Activated naive CD4-positive, alpha-beta T cell treated with anti-CD3 and anti-CD28 coated beads, Interleukin-2, amount 10 ng/mL, durations not matched to agents 7 days and 5 days (primary cell): ENCODE measurements around the gene ITGAV.
"Not testable (repeated sequence)": the region's sequence is repeated elsewhere in the genome, so short reads cannot be mapped to it uniquely, and the experiment has no call there.

Experiments
- CTCF ChIA-PET: fragments of 350-600 bp; sonication (Branson Sonifier 250); formaldehyde crosslinking; loops from one replicate; lab custom pipeline; 2021; ENCODE audit warnings: antibody characterized with exemption; lab: Charles Lee
- DNase-seq: peaks from one replicate; pipeline ENCODE4 v3.0.0-alpha.2; 2020
- H3K27ac Mint-ChIP-seq: one replicate; pipeline ENCODE4 v1.8.0; 2021; ENCODE audit warnings: mild to moderate bottlenecking, moderate library complexity, mixed read lengths
- H3K27me3 Mint-ChIP-seq: one replicate; pipeline ENCODE4 v1.8.0; 2021; ENCODE audit warnings: mild to moderate bottlenecking, mixed read lengths
- H3K36me3 Mint-ChIP-seq: one replicate; pipeline ENCODE4 v1.8.0; 2021; ENCODE audit warnings: mixed read lengths
- H3K4me1 Mint-ChIP-seq: one replicate; pipeline ENCODE4 v1.8.0; 2021; ENCODE audit warnings: mixed read lengths
- H3K4me3 Mint-ChIP-seq: one replicate; pipeline ENCODE4 v1.8.0; 2021; ENCODE audit warnings: mild to moderate bottlenecking, moderate library complexity, mixed read lengths
- H3K9me3 Mint-ChIP-seq: one replicate; pipeline ENCODE4 v1.8.0; 2021; ENCODE audit warnings: mixed read lengths

The ITGAV gene

DNA sequence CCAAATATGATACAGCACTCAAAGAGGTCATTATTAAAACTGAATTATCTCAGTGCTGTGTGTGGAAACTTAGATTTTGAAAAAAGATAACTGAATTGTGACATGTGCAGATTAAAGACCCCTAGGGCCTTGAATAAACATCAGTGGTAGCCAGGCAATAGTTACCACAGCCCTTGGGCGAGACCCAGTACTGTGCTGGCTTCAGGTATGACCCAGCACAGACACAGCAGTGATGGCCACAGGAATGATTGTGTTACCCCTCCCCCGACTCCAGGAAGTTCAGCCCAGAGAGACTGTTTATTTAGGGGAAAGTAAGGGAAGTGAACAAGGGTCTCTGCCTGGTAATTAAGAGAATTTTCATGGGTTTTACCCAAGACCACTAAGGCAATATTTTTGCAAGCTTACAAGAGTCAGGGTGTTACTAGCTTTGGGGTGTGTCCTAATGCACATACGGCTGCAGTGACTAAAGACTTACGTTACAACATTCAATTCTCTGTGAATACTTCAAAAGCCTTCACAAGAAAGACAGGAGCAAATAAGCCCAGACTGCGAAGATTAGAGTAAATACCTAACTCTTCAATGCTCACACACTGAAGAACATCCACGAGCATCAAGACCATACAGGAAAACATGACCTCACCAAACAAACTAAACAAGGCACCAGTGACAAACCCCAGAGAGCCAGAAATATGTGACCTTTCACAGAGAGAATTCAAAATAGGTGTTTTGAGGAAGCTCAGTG is 28.2 kb upstream of the ITGAV start:
- no peak for DNase-seq
- H3K4me3 Mint-ChIP-seq, result no peak overlapping the region
- no peaks in the 10 kb centered on the region for H3K36me3 Mint-ChIP-seq
- H3K9me3 Mint-ChIP-seq, result no peaks in the 10 kb centered on the region
- CTCF ChIA-PET, result no interaction called here
- no peak overlapping the region for H3K27ac Mint-ChIP-seq
- H3K4me1 Mint-ChIP-seq, result no peaks in the 10 kb centered on the region
- peaks cover 4% of the 10 kb centered on the region for H3K27me3 Mint-ChIP-seq

- CTCF ChIA-PET, result no interaction called here
- no peak for DNase-seq
- Mint-ChIP-seq H3K9me3 (no peaks in the 10 kb centered on the region), H3K4me3 (no peak overlapping the region), H3K27ac (no peak overlapping the region), H3K27me3 (peaks cover 4% of the 10 kb centered on the region), H3K4me1 (no peaks in the 10 kb centered on the region), H3K36me3 (no peaks in the 10 kb centered on the region)
Measured at GRCh38 chr2:186562209-186562578, 27.7 kb upstream of the ITGAV start.

DNA sequence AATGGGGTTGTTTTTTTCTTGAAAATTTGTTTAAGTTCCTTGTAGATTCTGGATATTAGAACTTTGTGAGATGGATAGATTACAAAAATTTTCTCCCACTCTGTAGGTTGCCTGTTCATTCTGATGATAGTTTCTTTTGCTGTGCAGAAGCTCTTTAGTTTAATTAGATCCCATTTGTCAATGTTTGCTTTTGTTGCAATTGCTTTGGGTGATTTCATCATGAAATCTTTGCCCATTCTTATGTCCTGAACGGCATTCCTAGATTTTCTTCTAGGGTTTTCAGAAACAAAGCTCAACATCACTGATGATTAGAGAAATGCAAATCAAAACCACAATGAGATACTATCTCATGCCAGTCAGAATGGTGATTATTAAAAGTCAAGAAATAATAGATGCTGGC is 21.3 kb upstream of the ITGAV start:
- H3K27ac Mint-ChIP-seq, H3K4me1 Mint-ChIP-seq, H3K4me3 Mint-ChIP-seq, H3K9me3 Mint-ChIP-seq, DNase-seq, H3K27me3 Mint-ChIP-seq, CTCF ChIA-PET, H3K36me3 Mint-ChIP-seq: not testable (repeated sequence)

GRCh38 chr2:186569127-186569526 is 20.7 kb upstream of the ITGAV start:
- CTCF ChIA-PET, result not testable (repeated sequence)

GRCh38 chr2:186569897-186570296 is 20.0 kb upstream of the ITGAV start:
- Mint-ChIP-seq H3K4me1 (no peaks in the 10 kb centered on the region), H3K27ac (no peak overlapping the region), H3K36me3 (no peaks in the 10 kb centered on the region), H3K4me3 (no peak overlapping the region), H3K27me3 (peaks cover 2% of the 10 kb centered on the region), H3K9me3 (no peaks in the 10 kb centered on the region)
- no peak for DNase-seq
- CTCF ChIA-PET, result no interaction called here

More at GRCh38 chr2:186569127-186569526, 20.7 kb upstream of the ITGAV start:
- not testable (repeated sequence) for H3K27me3 Mint-ChIP-seq, DNase-seq, H3K4me1 Mint-ChIP-seq, H3K27ac Mint-ChIP-seq, H3K4me3 Mint-ChIP-seq, H3K9me3 Mint-ChIP-seq, H3K36me3 Mint-ChIP-seq

DNA sequence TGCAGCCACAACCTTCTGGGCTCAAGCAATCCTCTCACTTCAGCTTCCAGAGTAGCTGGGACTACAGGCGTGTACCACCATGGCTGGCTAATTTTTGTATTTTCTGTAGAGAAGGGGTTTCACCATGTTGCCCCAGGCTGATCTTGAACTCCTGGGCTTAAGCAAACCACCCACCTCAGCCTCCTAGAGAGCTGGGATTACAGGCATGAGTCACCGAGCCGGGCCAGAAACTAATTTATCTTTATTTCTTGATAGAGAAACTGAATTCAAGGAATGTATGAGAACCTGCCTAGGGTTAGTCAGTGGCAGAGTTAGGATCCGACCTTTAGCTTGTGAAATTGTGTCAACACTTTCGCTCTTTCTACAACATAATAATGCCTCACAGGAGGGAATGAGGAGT is 19.3 kb upstream of the ITGAV start:
- H3K27me3 Mint-ChIP-seq, result no peaks in the 10 kb centered on the region
- no peaks in the 10 kb centered on the region for H3K9me3 Mint-ChIP-seq
- H3K36me3 Mint-ChIP-seq, result no peaks in the 10 kb centered on the region
- no peak overlapping the region for H3K4me3 Mint-ChIP-seq
- DNase-seq, result no peak
- H3K27ac Mint-ChIP-seq, result no peak overlapping the region
- no peaks in the 10 kb centered on the region for H3K4me1 Mint-ChIP-seq
- CTCF ChIA-PET, result no interaction called here

- H3K27ac Mint-ChIP-seq, result no peak overlapping the region
- no peak for DNase-seq
- CTCF ChIA-PET, result no interaction called here
- no peaks in the 10 kb centered on the region for H3K36me3 Mint-ChIP-seq
- H3K9me3 Mint-ChIP-seq, result no peaks in the 10 kb centered on the region
- H3K4me3 Mint-ChIP-seq, result no peak overlapping the region
- no peaks in the 10 kb centered on the region for H3K4me1 Mint-ChIP-seq
- peaks cover 4% of the 10 kb centered on the region for H3K27me3 Mint-ChIP-seq
Measured at GRCh38 chr2:186572705-186573104, 17.2 kb upstream of the ITGAV start.

DNA sequence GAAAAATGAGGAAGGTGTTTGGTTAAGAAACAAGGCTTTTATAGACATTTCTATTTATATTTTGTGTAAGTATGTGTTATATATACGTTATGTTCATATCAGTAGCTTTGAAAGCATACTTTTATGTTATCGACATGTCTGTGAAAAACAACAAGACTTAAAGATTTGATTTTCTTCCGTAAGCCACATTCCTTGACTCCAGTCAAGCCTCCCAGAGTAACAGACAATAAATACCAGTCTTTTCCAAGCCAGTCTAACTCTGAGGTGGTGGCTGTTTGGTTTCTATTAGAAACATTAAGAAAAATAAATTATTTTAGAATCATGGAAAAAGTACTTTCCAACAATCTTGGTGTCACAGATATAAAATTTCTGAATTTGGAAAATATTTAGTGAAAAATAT is 16.3 kb upstream of the ITGAV start:
- H3K4me1 Mint-ChIP-seq, result no peaks in the 10 kb centered on the region
- no peaks in the 10 kb centered on the region for H3K9me3 Mint-ChIP-seq
- peaks cover 4% of the 10 kb centered on the region for H3K27me3 Mint-ChIP-seq
- H3K36me3 Mint-ChIP-seq, result no peaks in the 10 kb centered on the region
- H3K27ac Mint-ChIP-seq, result no peak overlapping the region
- H3K4me3 Mint-ChIP-seq, result no peak overlapping the region
- no peak for DNase-seq
- CTCF ChIA-PET, result no interaction called here

- no peak overlapping the region for H3K27ac Mint-ChIP-seq
- DNase-seq, result no peak
Measured at GRCh38 chr2:186575302-186575701, 14.6 kb upstream of the ITGAV start.

GRCh38 chr2:186575856-186576255 is 14.0 kb upstream of the ITGAV start:
- Mint-ChIP-seq H3K9me3 (no peaks in the 10 kb centered on the region), H3K36me3 (no peaks in the 10 kb centered on the region), H3K27me3 (peaks cover 6% of the 10 kb centered on the region), H3K4me1 (no peaks in the 10 kb centered on the region), H3K4me3 (no peak overlapping the region), H3K27ac (no peak overlapping the region)
- CTCF ChIA-PET, result interaction anchor here (1.6 kb wide), 1 partner anchor 72 kb away, joined by 3 read pairs; no protein-coding TSS in a partner anchor
- DNase-seq, result no peak

More at GRCh38 chr2:186575302-186575701, 14.6 kb upstream of the ITGAV start:
- Mint-ChIP-seq H3K27me3 (peaks cover 4% of the 10 kb centered on the region), H3K9me3 (no peaks in the 10 kb centered on the region), H3K36me3 (no peaks in the 10 kb centered on the region), H3K4me3 (no peak overlapping the region), H3K4me1 (no peaks in the 10 kb centered on the region)
- CTCF ChIA-PET, result interaction anchor here (1.6 kb wide), 1 partner anchor 72 kb away, joined by 3 read pairs; no protein-coding TSS in a partner anchor

DNA sequence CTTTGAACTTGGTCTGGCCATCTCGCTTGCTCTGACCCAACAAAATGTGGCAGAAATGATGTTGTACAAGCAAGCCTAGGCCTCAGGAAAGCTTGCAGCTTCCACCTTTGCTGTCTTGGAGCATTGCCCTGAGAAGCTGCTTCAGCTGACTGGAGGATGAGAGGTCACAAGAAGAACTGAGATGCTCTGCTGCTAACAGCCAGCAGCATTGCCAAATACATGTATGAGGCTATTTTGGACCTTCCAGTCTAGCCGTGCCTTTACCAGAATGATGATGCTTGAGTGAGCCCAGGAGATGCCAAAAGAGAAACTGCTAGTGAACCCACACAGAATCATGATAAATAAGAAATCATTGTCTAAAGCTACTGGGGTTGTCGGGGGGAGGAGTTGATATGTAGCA is 13.2 kb upstream of the ITGAV start:
- Mint-ChIP-seq H3K27me3 (peaks cover 8% of the 10 kb centered on the region), H3K4me3 (no peak overlapping the region), H3K9me3 (no peaks in the 10 kb centered on the region), H3K36me3 (no peaks in the 10 kb centered on the region), H3K4me1 (no peaks in the 10 kb centered on the region), H3K27ac (no peak overlapping the region)
- DNase-seq, result no peak
- CTCF ChIA-PET, result no interaction called here

- no peak for DNase-seq
- CTCF ChIA-PET, result interaction anchor here (0.9 kb wide), 1 partner anchor 78 kb away, joined by 3 read pairs; no protein-coding TSS in a partner anchor
- Mint-ChIP-seq H3K36me3 (no peaks in the 10 kb centered on the region), H3K4me1 (no peaks in the 10 kb centered on the region), H3K4me3 (no peak overlapping the region), H3K9me3 (no peaks in the 10 kb centered on the region), H3K27me3 (peaks cover 9% of the 10 kb centered on the region), H3K27ac (no peak overlapping the region)
Measured at GRCh38 chr2:186582698-186583097, 7.2 kb upstream of the ITGAV start.

GRCh38 chr2:186584053-186584452 is 5.8 kb upstream of the ITGAV start:
- DNase-seq, result no peak
- H3K27ac Mint-ChIP-seq, result no peak overlapping the region
- CTCF ChIA-PET, result no interaction called here
- no peaks in the 10 kb centered on the region for H3K36me3 Mint-ChIP-seq
- H3K27me3 Mint-ChIP-seq, result peaks cover 9% of the 10 kb centered on the region
- H3K4me1 Mint-ChIP-seq, result peaks cover 3% of the 10 kb centered on the region
- H3K4me3 Mint-ChIP-seq, result no peak overlapping the region
- H3K9me3 Mint-ChIP-seq, result no peaks in the 10 kb centered on the region

DNA sequence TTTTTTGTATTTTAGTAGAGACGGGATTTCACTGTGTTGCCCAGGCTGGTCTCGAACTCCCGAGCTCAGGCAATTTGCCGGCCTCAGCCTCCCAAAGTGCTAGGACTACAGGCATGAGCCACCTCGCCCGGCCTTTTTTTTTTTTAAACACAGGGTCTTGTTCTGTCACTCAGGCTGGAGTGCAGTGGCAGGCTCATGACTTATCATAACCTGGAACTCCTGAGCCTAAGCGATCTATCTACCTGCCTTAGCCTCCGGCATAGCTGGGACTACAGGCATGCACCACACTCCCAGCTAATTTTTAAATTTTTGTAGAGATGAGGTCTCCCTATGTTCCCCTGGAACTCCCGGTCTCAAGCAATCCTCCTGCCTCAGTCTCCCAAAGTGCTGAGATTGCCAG is 1.4 kb upstream of the ITGAV start:
- no peak overlapping the region for H3K4me3 Mint-ChIP-seq
- H3K36me3 Mint-ChIP-seq, result no peaks in the 10 kb centered on the region
- H3K9me3 Mint-ChIP-seq, result no peaks in the 10 kb centered on the region
- no peak overlapping the region for H3K27ac Mint-ChIP-seq
- no peak for DNase-seq
- peaks cover 25% of the 10 kb centered on the region for H3K4me1 Mint-ChIP-seq
- CTCF ChIA-PET, result interaction anchor here (0.6 to 2.7 kb wide), 2 partner anchors 11 to 84 kb away, joined by 3 to 17 read pairs; no protein-coding TSS in a partner anchor
- H3K27me3 Mint-ChIP-seq, result peaks cover 5% of the 10 kb centered on the region

DNA sequence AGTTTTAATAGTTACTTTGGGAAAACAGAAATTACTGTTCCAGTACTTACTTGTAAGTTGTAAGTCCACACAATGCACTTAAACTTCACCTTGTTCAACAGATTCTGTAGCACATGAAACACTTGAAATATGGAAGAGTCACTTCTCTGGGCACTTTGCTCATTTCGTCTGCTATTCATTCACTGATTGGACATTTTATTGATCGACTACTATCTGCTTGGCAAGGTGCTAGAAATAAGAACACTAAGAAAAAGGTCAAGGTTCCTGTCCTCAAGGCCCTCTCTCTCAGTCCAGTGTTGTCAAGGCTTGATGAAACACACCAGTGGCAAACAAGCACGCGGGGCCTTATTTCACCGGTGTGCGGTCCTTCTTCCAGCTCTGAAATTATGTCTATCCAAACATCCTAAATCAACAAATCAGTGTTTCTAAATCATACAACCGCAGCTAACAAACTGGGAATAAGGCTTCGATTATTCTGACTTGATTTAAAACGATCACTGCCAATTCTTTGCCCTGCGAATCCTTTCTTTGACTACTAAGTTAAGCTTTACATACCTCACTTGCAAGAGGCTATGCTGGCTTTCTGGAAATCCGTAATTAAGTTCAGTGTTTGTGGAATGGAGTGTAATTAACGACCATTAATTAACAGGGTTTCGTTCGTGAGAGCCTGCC is 780 bp upstream of the ITGAV start:
- CTCF ChIA-PET, result interaction anchor here (0.6 to 2.7 kb wide), 4 partner anchors 53 to 101 kb away, joined by 3 to 17 read pairs (median 5); no protein-coding TSS in a partner anchor
- Mint-ChIP-seq H3K27ac (peak overlapping the region; percentile 74), H3K9me3 (no peaks in the 10 kb centered on the region), H3K4me3 (peak overlapping the region; percentile 81), H3K36me3 (no peaks in the 10 kb centered on the region), H3K4me1 (peaks cover 25% of the 10 kb centered on the region), H3K27me3 (peaks cover 5% of the 10 kb centered on the region)
- no peak for DNase-seq
